ENCODE data around the gene GAL. TPM values are rescaled to one million over a fixed set of nuclear protein-coding genes. Genes with fewer than 3 reads are reported as not detected.

Gene GAL
- total and polyA plus RNA-seq, 2 of the 8 experiments (the other 6 are each of a cell fraction or from before 2014, with no cell fraction given), result 81.8 to 233 TPM

GRCh38 chr11:68680541-68681231 lies 3.7 kb upstream of the GAL start:
- H3K18ac ChIP-seq (ENCODE audit: extremely low read depth, low read length), result no peak overlapping the region
- POLR2A ChIA-PET (ENCODE audit: partially characterized antibody), result interaction anchor here (0.8 kb wide), 1 partner anchor 37 kb away, joined by 3 read pairs; no protein-coding TSS in a partner anchor
- no peaks in the 10 kb centered on the region for H3K9me3 ChIP-seq (ENCODE audit: insufficient read depth in 2 of 2, low read depth in 1 of 2, low read length in 1 of 2)
- H3K27me3 ChIP-seq (replicated peaks in 1 of 4; ENCODE audit: control insufficient read depth in 3 of 4, extremely low read depth in 1 of 4, insufficient read depth in 3 of 4, low read length in 3 of 4), result peaks cover 11 to 33% (median 29%) of the 10 kb centered on the region in 4 experiments
- no peak overlapping the region for H2AFZ ChIP-seq (ENCODE audit: low read length)
- H3K36me3 ChIP-seq (ENCODE audit: control insufficient read depth in 2 of 4, insufficient read depth in 4 of 4, low read length in 3 of 4), result no peaks in the 10 kb centered on the region
- no peak overlapping the region for H3K9ac ChIP-seq (replicated peaks in 1 of 4; ENCODE audit: extremely low read depth in 1 of 4, low read depth in 3 of 4, low read length in 3 of 4)
- H3K23ac ChIP-seq (ENCODE audit: insufficient read length), result no peak overlapping the region
- no peak overlapping the region for H2BK120ac ChIP-seq (replicated peaks; ENCODE audit: low read depth, low read length)
- no peak overlapping the region for H3K27ac ChIP-seq (ENCODE audit: low read depth, low read length)
- H3K14ac ChIP-seq (ENCODE audit: insufficient read length), result no peak overlapping the region
- no peaks in the 10 kb centered on the region for H3K79me1 ChIP-seq (ENCODE audit: low read depth, low read length)
- no peaks in the 10 kb centered on the region for H3K79me2 ChIP-seq (ENCODE audit: control insufficient read depth in 1 of 2, insufficient read depth in 2 of 2, low read length in 2 of 2)
- H2BK20ac ChIP-seq (ENCODE audit: low read length), result no peak overlapping the region
- TF ChIP-seq TBP (IDR thresholded peaks at IDR 0.05; ENCODE audit: low read depth, low read length) (no peak), POLR2A (IDR thresholded peaks at IDR 0.05; ENCODE audit: control extremely low read depth in 1 of 2, low read depth in 2 of 2, low read length in 2 of 2) (no peak), NANOG (IDR thresholded peaks at IDR 0.05; ENCODE audit: insufficient read depth, low read depth, low read length, poor library complexity, severe bottlenecking) (no peak), RAD21 (IDR thresholded peaks at IDR 0.05 in 1 of 2, conservative IDR thresholded peaks at IDR 0.05 in 1 of 2; ENCODE audit: low read depth in 2 of 2, low read length in 2 of 2) (no peak), EZH2 (IDR thresholded peaks at IDR 0.05; ENCODE audit: low read depth, low read length, severe bottlenecking) (no peak), CHD2 (IDR thresholded peaks at IDR 0.05; ENCODE audit: low read length) (no peak), SUZ12 (IDR thresholded peaks at IDR 0.05; ENCODE audit: low read length) (no peak), CREB1 (IDR thresholded peaks at IDR 0.05) (no peak)
- H4K8ac ChIP-seq (ENCODE audit: extremely low read depth, insufficient read depth, low read length), result 0 out of 2 replicates have a peak overlapping the region, but pooled peaks have one; percentile 59
- peaks cover 7% of the 10 kb centered on the region; the same call in 1 of the 2 replicates for H3K23me2 ChIP-seq (ENCODE audit: low read depth, low read length)
- CTCF ChIA-PET (ENCODE audit: partially characterized antibody), result no interaction called here
- H2AK5ac ChIP-seq (ENCODE audit: low read depth, low read length), result no peak overlapping the region
- H3K56ac ChIP-seq (replicated peaks; ENCODE audit: insufficient read length, low read depth, low read length), result no peak overlapping the region
- peak overlapping the region; percentile 43; the same call in 1 of the 2 replicates for H2BK12ac ChIP-seq (ENCODE audit: low read depth, low read length)
- H3K4me3 ChIP-seq (ENCODE audit: extremely low read depth in 1 of 4, insufficient read depth in 2 of 4, low read depth in 3 of 4, low read length in 4 of 4), result no peak overlapping the region
- no peak overlapping the region for H4K5ac ChIP-seq (ENCODE audit: insufficient read length, low read depth, low read length)
- no peaks in the 10 kb centered on the region for H4K20me1 ChIP-seq (replicated peaks in 1 of 2; ENCODE audit: control insufficient read depth in 1 of 2, insufficient read depth in 2 of 2, low read length in 2 of 2)
- H3K4me1 ChIP-seq (replicated peaks in 1 of 4; ENCODE audit: control insufficient read depth in 3 of 4, insufficient read depth in 4 of 4, low read length in 3 of 4), result peaks cover 0 to 13% (median 10%) of the 10 kb centered on the region in 4 experiments; a peak in 6 of 7 replicates
- WGBS, 2 experiments (ENCODE audit: extremely low coverage in 1 of 2, insufficient coverage in 1 of 2, insufficient read length in 1 of 2, insufficient replicate concordance in 2 of 2, low coverage in 1 of 2, low lambda C conversion rate in 2 of 2, missing lambda C conversion rate in 1 of 2), result 89% methylated on average over 17 of the region's 17 CpGs; no CpG with 5 or more reads in 1 of the 2 experiments
- no peak overlapping the region for H4K91ac ChIP-seq (replicated peaks; ENCODE audit: insufficient read length, low read length)
- FAIRE-seq (no peak), DNase-seq (ENCODE audit: low read depth in 1 of 2, low spot score in 2 of 2) (no peak)
- H3K4me2 ChIP-seq (ENCODE audit: insufficient read depth in 1 of 2, low read depth in 2 of 2, low read length in 2 of 2), result no peak overlapping the region
- no peak overlapping the region for H3K4ac ChIP-seq (replicated peaks; ENCODE audit: insufficient read length, low read depth, low read length)
- H2BK5ac ChIP-seq (ENCODE audit: low read depth, low read length), result no peak overlapping the region
- no peak overlapping the region; the same call in 1 of the 2 replicates for H2BK15ac ChIP-seq (ENCODE audit: low read length)
